HepG2 (cell line): ENCODE results near the gene ZNF677. TPM values are rescaled to one million over a fixed set of nuclear protein-coding genes. Genes with fewer than 3 reads are reported as not detected.

Source experiments
- ATF1 ChIP-seq: IDR thresholded peaks from 2 replicates; pipeline ENCODE4 v1.6.1; 2016; ENCODE audit warnings: mild to moderate bottlenecking, control low read depth
- NR2F6 ChIP-seq, 2 experiments: IDR thresholded peaks; 2 replicates each; pipeline ENCODE4 v1.6.1; 2016; ENCODE audit warnings: antibody characterized with exemption in 1 of 2, mild to moderate bottlenecking in 1 of 2
- ZFY ChIP-seq: sonication (generic); formaldehyde crosslinking; IDR thresholded peaks from 2 replicates; pipeline ENCODE4 v1.4.0; 2020; ENCODE audit warnings: missing genetic modification reagents
- ZNF792 ChIP-seq: IDR thresholded peaks from 2 replicates; pipeline ENCODE4 v1.6.1; 2016
- polyA plus RNA-seq, 8 experiments: library from polyadenylated mRNA; depleted of rRNA in 3 of 8; stranded (reverse) in 7 of 8; unstranded in 1 of 8; fragments of >200 nt; fragmentation: Illumina TruSeq in 4 of 8; extraction: Trizol in 4 of 8; gene quantifications; 2 replicates each; pipeline versions ENCODE4 v1.2.1 to v1.2.3, GENCODE V29; 2011 to 2016; ENCODE audit warnings: low read depth in 4 of 8, missing spikeins in 1 of 8, mixed read lengths in 1 of 8; ENCODE audit not compliant: insufficient read depth in 1 of 8
- total RNA-seq, 5 experiments: library from RNA; depleted of rRNA; stranded (reverse); fragments of >200 nt; fragmentation: Illumina TruSeq; extraction: Trizol; gene quantifications; 2 replicates each; pipeline ENCODE4 v1.2.3, GENCODE V29; 2016; ENCODE audit warnings: low read depth in 1 of 5
- TF ChIP-seq, protein P1 (sequence below): sonication (generic); formaldehyde crosslinking; IDR thresholded peaks from 2 replicates; pipeline ENCODE4 v1.4.0; 2020; ENCODE audit warnings: missing genetic modification reagents
- TF ChIP-seq, protein P2 (sequence below): sonication (generic); formaldehyde crosslinking; IDR thresholded peaks from 2 replicates; pipeline ENCODE4 v1.5.0; 2020; ENCODE audit warnings: mild to moderate bottlenecking, missing genetic modification reagents, borderline replicate concordance

Gene ZNF677
- total and polyA plus RNA-seq, 2 of the 13 experiments (the other 11 are each of a cell fraction or from before 2014, with no cell fraction given), result not detected

DNA sequence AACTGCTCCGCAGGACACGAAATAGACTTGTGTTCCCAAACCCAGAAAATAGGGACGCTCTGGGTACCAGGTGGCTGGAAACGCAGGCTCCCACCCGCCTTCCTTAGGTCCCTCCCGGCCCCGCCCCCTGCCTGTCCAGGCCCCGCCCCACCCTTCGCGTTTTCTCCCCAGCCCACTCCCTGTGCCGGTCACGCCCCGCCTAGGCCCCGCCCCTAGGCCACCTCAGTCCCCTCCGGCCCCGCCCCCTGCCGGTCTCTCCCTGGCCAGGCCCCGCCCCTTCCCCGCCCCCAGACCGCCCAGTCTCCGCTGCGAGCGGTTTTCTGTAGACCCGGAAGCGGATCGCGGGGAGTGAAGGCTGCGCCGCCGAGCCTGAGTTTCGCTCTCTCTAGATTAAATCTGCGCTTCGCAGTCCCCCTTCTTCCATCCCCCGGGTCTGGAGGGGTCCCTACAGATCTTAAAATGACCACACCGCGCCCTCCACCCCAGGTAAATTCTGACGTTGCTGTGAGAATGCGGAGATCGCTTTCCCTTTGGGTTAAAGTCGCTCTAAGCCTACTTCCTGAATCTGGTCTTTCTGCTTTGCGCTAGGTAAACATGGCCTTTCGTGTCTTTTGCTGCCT lies 57.8 kb downstream of the ZNF677 start (continued):
- TF ChIP-seq, protein P1, sequence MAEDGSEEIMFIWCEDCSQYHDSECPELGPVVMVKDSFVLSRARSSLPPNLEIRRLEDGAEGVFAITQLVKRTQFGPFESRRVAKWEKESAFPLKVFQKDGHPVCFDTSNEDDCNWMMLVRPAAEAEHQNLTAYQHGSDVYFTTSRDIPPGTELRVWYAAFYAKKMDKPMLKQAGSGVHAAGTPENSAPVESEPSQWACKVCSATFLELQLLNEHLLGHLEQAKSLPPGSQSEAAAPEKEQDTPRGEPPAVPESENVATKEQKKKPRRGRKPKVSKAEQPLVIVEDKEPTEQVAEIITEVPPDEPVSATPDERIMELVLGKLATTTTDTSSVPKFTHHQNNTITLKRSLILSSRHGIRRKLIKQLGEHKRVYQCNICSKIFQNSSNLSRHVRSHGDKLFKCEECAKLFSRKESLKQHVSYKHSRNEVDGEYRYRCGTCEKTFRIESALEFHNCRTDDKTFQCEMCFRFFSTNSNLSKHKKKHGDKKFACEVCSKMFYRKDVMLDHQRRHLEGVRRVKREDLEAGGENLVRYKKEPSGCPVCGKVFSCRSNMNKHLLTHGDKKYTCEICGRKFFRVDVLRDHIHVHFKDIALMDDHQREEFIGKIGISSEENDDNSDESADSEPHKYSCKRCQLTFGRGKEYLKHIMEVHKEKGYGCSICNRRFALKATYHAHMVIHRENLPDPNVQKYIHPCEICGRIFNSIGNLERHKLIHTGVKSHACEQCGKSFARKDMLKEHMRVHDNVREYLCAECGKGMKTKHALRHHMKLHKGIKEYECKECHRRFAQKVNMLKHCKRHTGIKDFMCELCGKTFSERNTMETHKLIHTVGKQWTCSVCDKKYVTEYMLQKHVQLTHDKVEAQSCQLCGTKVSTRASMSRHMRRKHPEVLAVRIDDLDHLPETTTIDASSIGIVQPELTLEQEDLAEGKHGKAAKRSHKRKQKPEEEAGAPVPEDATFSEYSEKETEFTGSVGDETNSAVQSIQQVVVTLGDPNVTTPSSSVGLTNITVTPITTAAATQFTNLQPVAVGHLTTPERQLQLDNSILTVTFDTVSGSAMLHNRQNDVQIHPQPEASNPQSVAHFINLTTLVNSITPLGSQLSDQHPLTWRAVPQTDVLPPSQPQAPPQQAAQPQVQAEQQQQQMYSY (CRISPR knock-in tag), result peak; percentile 81
- TF ChIP-seq ATF1 (CRISPR knock-in tag) (no peak), ZNF792 (CRISPR knock-in tag) (no peak), NR2F6 (IDR thresholded peaks at IDR 0.05) (no peak), NR2F6 (CRISPR knock-in tag; IDR thresholded peaks at IDR 0.05) (no peak), ZFY (no peak)
- TF ChIP-seq, protein P2, sequence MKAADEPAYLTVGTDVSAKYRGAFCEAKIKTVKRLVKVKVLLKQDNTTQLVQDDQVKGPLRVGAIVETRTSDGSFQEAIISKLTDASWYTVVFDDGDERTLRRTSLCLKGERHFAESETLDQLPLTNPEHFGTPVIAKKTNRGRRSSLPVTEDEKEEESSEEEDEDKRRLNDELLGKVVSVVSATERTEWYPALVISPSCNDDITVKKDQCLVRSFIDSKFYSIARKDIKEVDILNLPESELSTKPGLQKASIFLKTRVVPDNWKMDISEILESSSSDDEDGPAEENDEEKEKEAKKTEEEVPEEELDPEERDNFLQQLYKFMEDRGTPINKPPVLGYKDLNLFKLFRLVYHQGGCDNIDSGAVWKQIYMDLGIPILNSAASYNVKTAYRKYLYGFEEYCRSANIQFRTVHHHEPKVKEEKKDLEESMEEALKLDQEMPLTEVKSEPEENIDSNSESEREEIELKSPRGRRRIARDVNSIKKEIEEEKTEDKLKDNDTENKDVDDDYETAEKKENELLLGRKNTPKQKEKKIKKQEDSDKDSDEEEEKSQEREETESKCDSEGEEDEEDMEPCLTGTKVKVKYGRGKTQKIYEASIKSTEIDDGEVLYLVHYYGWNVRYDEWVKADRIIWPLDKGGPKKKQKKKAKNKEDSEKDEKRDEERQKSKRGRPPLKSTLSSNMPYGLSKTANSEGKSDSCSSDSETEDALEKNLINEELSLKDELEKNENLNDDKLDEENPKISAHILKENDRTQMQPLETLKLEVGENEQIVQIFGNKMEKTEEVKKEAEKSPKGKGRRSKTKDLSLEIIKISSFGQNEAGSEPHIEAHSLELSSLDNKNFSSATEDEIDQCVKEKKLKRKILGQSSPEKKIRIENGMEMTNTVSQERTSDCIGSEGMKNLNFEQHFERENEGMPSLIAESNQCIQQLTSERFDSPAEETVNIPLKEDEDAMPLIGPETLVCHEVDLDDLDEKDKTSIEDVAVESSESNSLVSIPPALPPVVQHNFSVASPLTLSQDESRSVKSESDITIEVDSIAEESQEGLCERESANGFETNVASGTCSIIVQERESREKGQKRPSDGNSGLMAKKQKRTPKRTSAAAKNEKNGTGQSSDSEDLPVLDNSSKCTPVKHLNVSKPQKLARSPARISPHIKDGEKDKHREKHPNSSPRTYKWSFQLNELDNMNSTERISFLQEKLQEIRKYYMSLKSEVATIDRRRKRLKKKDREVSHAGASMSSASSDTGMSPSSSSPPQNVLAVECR (CRISPR knock-in tag), result peak; percentile 38; the same call in 1 of the 2 replicates
